ENCODE measurements around the gene FAM78A. TPM values are rescaled to one million over a fixed set of nuclear protein-coding genes. Genes with fewer than 3 reads are reported as not detected.

The FAM78A gene
- total and polyA plus RNA-seq, 3 experiments from 2014 or later: 27.6 to 44.4 (median 43.6) TPM

- H3K4me1 Mint-ChIP-seq: peaks cover 10 to 15% (median 11%) of the 10 kb centered on the region in 3 donors
- ChIA-PET CTCF (interaction anchor here (1.2 kb wide), 1 partner anchor 30 kb away, joined by 3 read pairs; no protein-coding TSS in a partner anchor), POLR2A (no interaction called here)
- peaks cover 15% of the 10 kb centered on the region for H3K4me1 ChIP-seq (ENCODE audit: insufficient read depth, low read length)
- H3K4me3 Mint-ChIP-seq: no peak overlapping the region
- H3K4me3 ChIP-seq (ENCODE audit: low read length): no peak overlapping the region
- no peaks in the 10 kb centered on the region for H3K36me3 ChIP-seq (ENCODE audit: insufficient read depth, low read length)
- no peaks in the 10 kb centered on the region for H3K27me3 ChIP-seq (ENCODE audit: insufficient read depth, low read length, poor library complexity, severe bottlenecking)
- H3K27ac ChIP-seq (ENCODE audit: low read depth, low read length): no peak overlapping the region
- no peaks in the 10 kb centered on the region for H3K36me3 Mint-ChIP-seq
- H3K27ac Mint-ChIP-seq: peak overlapping the region in 2 of 8 donors; percentile 29 to 33
- no peaks in the 10 kb centered on the region for H3K9me3 Mint-ChIP-seq
- H3K9me3 ChIP-seq (ENCODE audit: low read length): no peaks in the 10 kb centered on the region
- DNase-seq: no peak
- no peaks in the 10 kb centered on the region for H3K27me3 Mint-ChIP-seq
Measured at GRCh38 chr9:131306397-131307004, 30.2 kb upstream of the FAM78A start.

GRCh38 chr9:131304676-131305355 lies 28.5 kb upstream of the FAM78A start:
- H3K9me3 ChIP-seq (ENCODE audit: low read length): no peaks in the 10 kb centered on the region
- DNase-seq: no peak
- H3K36me3 ChIP-seq (ENCODE audit: insufficient read depth, low read length): no peaks in the 10 kb centered on the region
- no peaks in the 10 kb centered on the region for H3K27me3 ChIP-seq (ENCODE audit: insufficient read depth, low read length, poor library complexity, severe bottlenecking)
- no peak overlapping the region for H3K4me3 Mint-ChIP-seq
- no peaks in the 10 kb centered on the region for H3K9me3 Mint-ChIP-seq
- H3K27ac ChIP-seq (ENCODE audit: low read depth, low read length): no peak overlapping the region
- no peaks in the 10 kb centered on the region for H3K27me3 Mint-ChIP-seq
- peaks cover 0 to 3% (median 0%) of the 10 kb centered on the region in 3 donors for H3K4me1 Mint-ChIP-seq
- no peaks in the 10 kb centered on the region for H3K36me3 Mint-ChIP-seq
- CTCF ChIA-PET: interaction anchor here (1.1 kb wide), 1 partner anchor 32 kb away, joined by 3 read pairs; no protein-coding TSS in a partner anchor
- POLR2A ChIA-PET: no interaction called here
- peaks cover under 1% of the 10 kb centered on the region for H3K4me1 ChIP-seq (ENCODE audit: insufficient read depth, low read length)
- no peak overlapping the region for H3K4me3 ChIP-seq (ENCODE audit: low read length)
- peak overlapping the region in 1 of 8 donors; percentile 60 for H3K27ac Mint-ChIP-seq

- Histone ChIP-seq H3K36me3 (ENCODE audit: insufficient read depth, low read length) (no peaks in the 10 kb centered on the region), H3K27ac (ENCODE audit: low read depth, low read length) (no peak overlapping the region), H3K4me1 (ENCODE audit: insufficient read depth, low read length) (no peaks in the 10 kb centered on the region), H3K4me3 (ENCODE audit: low read length) (no peak overlapping the region), H3K9me3 (ENCODE audit: low read length) (no peaks in the 10 kb centered on the region), H3K27me3 (ENCODE audit: insufficient read depth, low read length, poor library complexity, severe bottlenecking) (no peaks in the 10 kb centered on the region)
- Mint-ChIP-seq H3K9me3 (no peaks in the 10 kb centered on the region), H3K27me3 (no peaks in the 10 kb centered on the region), H3K36me3 (no peaks in the 10 kb centered on the region), H3K4me3 (no peak overlapping the region), H3K4me1 (no peaks in the 10 kb centered on the region), H3K27ac (peak overlapping the region in 1 of 8 donors; percentile 19)
- POLR2A ChIA-PET: interaction anchor here (0.5 kb wide), 1 partner anchor 87 kb away, joined by 4 read pairs; no protein-coding TSS in a partner anchor
- DNase-seq: no peak
- CTCF ChIA-PET: no interaction called here
Measured at GRCh38 chr9:131303381-131304321, 27.3 kb upstream of the FAM78A start.

GRCh38 chr9:131302244-131303075 lies 26.1 kb upstream of the FAM78A start:
- Histone ChIP-seq H3K4me1 (ENCODE audit: insufficient read depth, low read length) (no peaks in the 10 kb centered on the region), H3K36me3 (ENCODE audit: insufficient read depth, low read length) (no peaks in the 10 kb centered on the region), H3K27ac (ENCODE audit: low read depth, low read length) (no peak overlapping the region), H3K9me3 (ENCODE audit: low read length) (no peaks in the 10 kb centered on the region), H3K4me3 (ENCODE audit: low read length) (no peak overlapping the region), H3K27me3 (ENCODE audit: insufficient read depth, low read length, poor library complexity, severe bottlenecking) (no peaks in the 10 kb centered on the region)
- CTCF ChIA-PET: interaction anchor here (1.1 kb wide), 1 partner anchor 10 kb away, joined by 3 read pairs; no protein-coding TSS in a partner anchor
- no peak overlapping the region for H3K4me3 Mint-ChIP-seq
- POLR2A ChIA-PET: no interaction called here
- H3K27me3 Mint-ChIP-seq: no peaks in the 10 kb centered on the region
- H3K4me1 Mint-ChIP-seq: no peaks in the 10 kb centered on the region
- H3K9me3 Mint-ChIP-seq: no peaks in the 10 kb centered on the region
- H3K27ac Mint-ChIP-seq: no peak overlapping the region
- H3K36me3 Mint-ChIP-seq: no peaks in the 10 kb centered on the region
- DNase-seq: no peak

- CTCF ChIA-PET: interaction anchor here (1.0 to 1.4 kb wide), 2 partner anchors 8 to 21 kb away, joined by 3 read pairs; no protein-coding TSS in a partner anchor
- Histone ChIP-seq H3K27me3 (ENCODE audit: insufficient read depth, low read length, poor library complexity, severe bottlenecking) (no peaks in the 10 kb centered on the region), H3K36me3 (ENCODE audit: insufficient read depth, low read length) (no peaks in the 10 kb centered on the region), H3K4me3 (ENCODE audit: low read length) (no peak overlapping the region), H3K9me3 (ENCODE audit: low read length) (no peaks in the 10 kb centered on the region), H3K4me1 (ENCODE audit: insufficient read depth, low read length) (no peaks in the 10 kb centered on the region), H3K27ac (ENCODE audit: low read depth, low read length) (no peak overlapping the region)
- no peaks in the 10 kb centered on the region for H3K4me1 Mint-ChIP-seq
- no peak for DNase-seq
- H3K27me3 Mint-ChIP-seq: no peaks in the 10 kb centered on the region
- H3K9me3 Mint-ChIP-seq: no peaks in the 10 kb centered on the region
- no peak overlapping the region for H3K4me3 Mint-ChIP-seq
- peak overlapping the region in 1 of 8 donors; percentile 29 for H3K27ac Mint-ChIP-seq
- POLR2A ChIA-PET: no interaction called here
- no peaks in the 10 kb centered on the region for H3K36me3 Mint-ChIP-seq
Measured at GRCh38 chr9:131300444-131300843, 24.1 kb upstream of the FAM78A start.

GRCh38 chr9:131299961-131300347 lies 23.6 kb upstream of the FAM78A start:
- DNase-seq: no peak
- POLR2A ChIA-PET: no interaction called here
- Mint-ChIP-seq H3K27me3 (no peaks in the 10 kb centered on the region), H3K27ac (no peak overlapping the region), H3K9me3 (no peaks in the 10 kb centered on the region), H3K4me1 (no peaks in the 10 kb centered on the region), H3K4me3 (no peak overlapping the region), H3K36me3 (no peaks in the 10 kb centered on the region)
- Histone ChIP-seq H3K4me3 (ENCODE audit: low read length) (no peak overlapping the region), H3K36me3 (ENCODE audit: insufficient read depth, low read length) (no peaks in the 10 kb centered on the region), H3K4me1 (ENCODE audit: insufficient read depth, low read length) (no peaks in the 10 kb centered on the region), H3K27me3 (ENCODE audit: insufficient read depth, low read length, poor library complexity, severe bottlenecking) (no peaks in the 10 kb centered on the region), H3K27ac (ENCODE audit: low read depth, low read length) (no peak overlapping the region), H3K9me3 (ENCODE audit: low read length) (no peaks in the 10 kb centered on the region)
- CTCF ChIA-PET: interaction anchor here (1.0 to 1.4 kb wide), 2 partner anchors 8 to 20 kb away, joined by 3 read pairs; no protein-coding TSS in a partner anchor

- Histone ChIP-seq H3K9me3 (ENCODE audit: low read length) (no peaks in the 10 kb centered on the region), H3K4me1 (ENCODE audit: insufficient read depth, low read length) (no peaks in the 10 kb centered on the region), H3K27me3 (ENCODE audit: insufficient read depth, low read length, poor library complexity, severe bottlenecking) (no peaks in the 10 kb centered on the region), H3K36me3 (ENCODE audit: insufficient read depth, low read length) (no peaks in the 10 kb centered on the region), H3K27ac (ENCODE audit: low read depth, low read length) (no peak overlapping the region), H3K4me3 (ENCODE audit: low read length) (no peak overlapping the region)
- CTCF ChIA-PET: interaction anchor here (0.6 kb wide), 1 partner anchor 40 kb away, joined by 3 read pairs; no protein-coding TSS in a partner anchor
- H3K27ac Mint-ChIP-seq: no peak overlapping the region
- H3K4me3 Mint-ChIP-seq: no peak overlapping the region
- H3K4me1 Mint-ChIP-seq: no peaks in the 10 kb centered on the region
- H3K9me3 Mint-ChIP-seq: no peaks in the 10 kb centered on the region
- no peaks in the 10 kb centered on the region for H3K27me3 Mint-ChIP-seq
- DNase-seq: no peak
- POLR2A ChIA-PET: interaction anchor here (0.6 kb wide), 1 partner anchor 49 kb away, joined by 5 read pairs; no protein-coding TSS in a partner anchor
- no peaks in the 10 kb centered on the region for H3K36me3 Mint-ChIP-seq
Measured at GRCh38 chr9:131299346-131299960, 23.1 kb upstream of the FAM78A start.

All from CD8-positive, alpha-beta memory T cell (primary cell).